GM19043 (cell line): Measurements from ENCODE around the gene HERC6.
"Not testable (repeated sequence)": the region's sequence is repeated elsewhere in the genome, so short reads cannot be mapped to it uniquely, and the experiment has no call there.

Source experiments
- ATAC-seq: cut with Tn5 transposase; IDR thresholded peaks from one replicate; pipeline ENCODE4 v1.9.1; 2021; ENCODE audit warnings: low read depth; ENCODE audit not compliant: unreplicated experiment

HERC6 gene

GRCh38 chr4:88382621-88383020 is 4.0 kb downstream of the HERC6 start:
- no peak for ATAC-seq

- ATAC-seq: no peak
Observed at GRCh38 chr4:88390128-88390527, 11.5 kb downstream of the HERC6 start.

GRCh38 chr4:88391703-88392102 is 13.1 kb downstream of the HERC6 start:
- ATAC-seq: no peak

- ATAC-seq: no peak
Observed at GRCh38 chr4:88396681-88397080, 18.0 kb downstream of the HERC6 start.

- ATAC-seq: no peak
Observed at GRCh38 chr4:88398381-88398780, 19.7 kb downstream of the HERC6 start.

GRCh38 chr4:88409206-88409605 is 30.6 kb downstream of the HERC6 start:
- no peak for ATAC-seq

GRCh38 chr4:88409789-88410188 is 31.1 kb downstream of the HERC6 start:
- ATAC-seq: no peak

GRCh38 chr4:88411491-88412096 is 32.9 kb downstream of the HERC6 start:
- no peak for ATAC-seq

- no peak for ATAC-seq
Observed at GRCh38 chr4:88413801-88414200, 35.1 kb downstream of the HERC6 start.

- no peak for ATAC-seq
Observed at GRCh38 chr4:88414755-88415154, 36.1 kb downstream of the HERC6 start.

GRCh38 chr4:88415982-88416381 is 37.3 kb downstream of the HERC6 start:
- ATAC-seq: no peak

- no peak for ATAC-seq
Observed at GRCh38 chr4:88418411-88418810, 39.8 kb downstream of the HERC6 start.

- ATAC-seq: no peak
Observed at GRCh38 chr4:88419874-88420273, 41.2 kb downstream of the HERC6 start.

- no peak for ATAC-seq
Observed at GRCh38 chr4:88420844-88421243, 42.2 kb downstream of the HERC6 start.

- ATAC-seq: no peak
Observed at GRCh38 chr4:88422403-88422802, 43.8 kb downstream of the HERC6 start.

GRCh38 chr4:88429401-88429800 is 50.7 kb downstream of the HERC6 start:
- ATAC-seq: no peak

GRCh38 chr4:88435987-88436693 is 57.5 kb downstream of the HERC6 start:
- no peak for ATAC-seq

- not testable (repeated sequence) for ATAC-seq
Observed at GRCh38 chr4:88437873-88438272, 59.2 kb downstream of the HERC6 start.

- ATAC-seq: no peak
Observed at GRCh38 chr4:88439161-88439760, 60.6 kb downstream of the HERC6 start.

GRCh38 chr4:88440146-88440545 is 61.5 kb downstream of the HERC6 start:
- no peak for ATAC-seq

GRCh38 chr4:88441696-88442095 is 63.0 kb downstream of the HERC6 start:
- ATAC-seq: no peak

- ATAC-seq: no peak
Observed at GRCh38 chr4:88442689-88443191, 64.1 kb downstream of the HERC6 start.
